A673 (cell line): Measurements from ENCODE around the gene CDK4. TPM values are rescaled to one million over a fixed set of nuclear protein-coding genes. Genes with fewer than 3 reads are reported as not detected.
"Not testable (repeated sequence)": the region's sequence is repeated elsewhere in the genome, so short reads cannot be mapped to it uniquely, and the experiment has no call there.

Experiments used
- BruUV-seq: library from RNA; stranded (reverse); fragments of 400-500 nt; replicated peaks from 2 replicates; lab custom pipeline; 2021; lab: Mats Ljungman, UMichigan
- CTCF ChIA-PET: fragments of 300-600 bp; sonication (Branson Sonifier 250); formaldehyde crosslinking; loops from one replicate; lab custom pipeline; 2022; ENCODE audit warnings: antibody characterized with exemption; lab: Charles Lee
- POLR2A ChIA-PET: fragments of 300-600 bp; sonication (Branson Sonifier 250); formaldehyde crosslinking; loops from one replicate; lab custom pipeline; 2022; ENCODE audit warnings: antibody characterized with exemption; ENCODE audit not compliant: low non-redundant PET; lab: Charles Lee
- DNase-seq: peaks from one replicate; pipeline ENCODE4 v3.0.0-alpha.2; 2015; ENCODE audit warnings: low spot score
- H3K27ac ChIP-seq: fragments of 200-600 bp; sonication (generic); 2 replicates; pipeline ENCODE4 v1.5.1; 2016; ENCODE audit warnings: mixed run types, low read depth, mild to moderate bottlenecking, mixed read lengths, antibody characterized with exemption, low read length; ENCODE audit not compliant: poor library complexity, severe bottlenecking
- H3K27me3 ChIP-seq: fragments of 200-600 bp; sonication (generic); replicated peaks from 2 replicates; pipeline ENCODE4 v1.6.1; 2017; ENCODE audit warnings: mixed run types, low read depth, mild to moderate bottlenecking, mixed read lengths, antibody characterized with exemption, low read length; ENCODE audit not compliant: insufficient read depth, poor library complexity
- H3K36me3 ChIP-seq: fragments of 200-600 bp; sonication (generic); 2 replicates; pipeline ENCODE4 v1.6.1; 2016; ENCODE audit warnings: mixed run types, mild to moderate bottlenecking, mixed read lengths, antibody characterized with exemption, low read length; ENCODE audit not compliant: insufficient read depth, poor library complexity, severe bottlenecking
- H3K4me1 ChIP-seq: fragments of 200-600 bp; sonication (generic); 2 replicates; pipeline ENCODE4 v1.6.1; 2017; ENCODE audit warnings: mixed run types, mild to moderate bottlenecking, mixed read lengths, antibody characterized with exemption, low read length; ENCODE audit not compliant: insufficient read depth, poor library complexity, severe bottlenecking
- H3K4me3 ChIP-seq: fragments of 200-600 bp; sonication (generic); 2 replicates; pipeline ENCODE4 v1.5.1; 2016; ENCODE audit warnings: low read depth, mixed run types, mild to moderate bottlenecking, mixed read lengths, low read length; ENCODE audit not compliant: poor library complexity, severe bottlenecking
- H3K9me3 ChIP-seq: fragments of 200-600 bp; sonication (generic); 2 replicates; pipeline ENCODE4 v1.6.1; 2016; ENCODE audit warnings: mixed run types, low read depth, mild to moderate bottlenecking, mixed read lengths, antibody characterized with exemption, low read length; ENCODE audit not compliant: poor library complexity, severe bottlenecking
- EZH2 ChIP-seq: fragments of 200-600 bp; sonication (generic); IDR thresholded peaks from 2 replicates; pipeline ENCODE4 v1.6.1; 2017; ENCODE audit warnings: borderline replicate concordance, low read depth, mild to moderate bottlenecking, mixed read lengths, antibody characterized with exemption, low read length; ENCODE audit not compliant: poor library complexity, severe bottlenecking
- intact Hi-C: fragments of 100-400 bp; cut with micrococcal nuclease; formaldehyde crosslinking; loops from one replicate; pipeline ENCODE4 v1.10.0; 2022; ENCODE audit not compliant: unreplicated experiment
- total RNA-seq: library from RNA; stranded (reverse); gene quantifications from 2 replicates; pipeline ENCODE4 v1.2.3, GENCODE V29; 2021
- TF ChIP-seq, protein P1 (sequence below): fragments of 300-800, 200-600 bp; sonication (generic); conservative IDR thresholded peaks from 2 replicates; pipeline ENCODE4 v1.5.1; 2017; ENCODE audit warnings: low read depth, mild to moderate bottlenecking, antibody characterized with exemption, low read length, moderate library complexity, mixed read lengths

The CDK4 gene
- total RNA-seq, 1 experiment from 2014 or later: 247 TPM

DNA sequence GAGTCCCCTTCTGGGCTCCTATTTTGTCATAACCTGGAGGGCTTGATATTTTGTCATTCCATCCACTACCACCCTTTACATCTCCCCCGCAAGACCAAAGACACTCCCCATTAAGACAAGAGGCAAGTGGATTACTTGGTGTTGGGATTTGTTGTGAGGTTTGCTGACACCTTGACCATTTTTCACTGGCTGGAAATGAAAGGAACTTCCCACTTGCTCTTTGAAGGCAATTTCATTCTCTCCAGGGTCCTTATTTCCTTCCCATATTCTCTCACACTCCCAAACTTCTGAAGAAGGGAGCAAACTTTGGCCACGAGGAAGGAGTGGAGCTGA, 28.5 kb downstream of the CDK4 start:
- POLR2A ChIA-PET: no interaction called here
- intact Hi-C loops: no loop called here

DNA sequence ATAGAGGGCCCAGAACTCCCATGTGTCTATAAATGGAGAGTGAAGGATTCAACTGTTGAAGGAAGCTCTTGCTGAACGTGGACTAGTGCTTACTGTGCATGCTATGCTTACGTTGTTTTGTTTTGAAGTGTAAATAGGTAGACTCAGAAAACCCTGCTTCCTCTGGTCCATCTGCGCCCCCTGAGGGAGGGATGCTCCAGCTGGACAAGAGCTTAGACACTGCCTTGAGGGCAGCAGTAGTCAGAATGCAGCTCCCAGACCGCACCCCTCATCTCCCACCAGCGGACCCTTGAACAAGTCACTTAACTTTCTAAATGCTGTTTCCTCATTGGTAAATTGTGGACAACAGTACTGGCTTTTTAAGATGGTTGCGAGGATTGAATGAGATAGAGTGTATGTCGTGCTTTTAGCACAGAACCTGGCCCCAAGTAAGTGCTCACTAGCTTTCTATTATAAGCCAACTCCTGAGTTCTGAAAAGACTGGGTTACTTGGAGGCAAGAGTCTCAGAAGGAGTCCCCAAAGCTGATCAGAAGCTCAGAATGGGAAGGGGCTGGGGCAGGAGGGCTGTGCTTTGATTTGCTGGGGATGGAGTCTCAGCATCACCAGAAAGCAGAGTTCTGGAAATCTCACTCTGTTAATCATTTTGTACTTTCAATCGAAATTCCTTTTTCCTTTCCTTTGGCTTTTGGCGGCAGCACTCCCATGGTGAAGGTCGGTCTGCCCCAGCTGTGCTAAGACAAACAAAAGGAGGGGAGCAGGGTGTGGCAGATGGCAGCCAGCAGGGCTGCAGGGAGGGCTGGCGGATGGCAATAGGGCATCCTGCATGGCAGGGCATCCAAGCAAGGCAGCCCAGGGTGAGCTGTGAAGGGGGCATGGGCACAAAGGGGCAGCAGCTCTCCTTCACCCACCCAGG, 29.1 kb downstream of the CDK4 start:
- no peak for DNase-seq
- CTCF ChIA-PET: no interaction called here
- POLR2A ChIA-PET: no interaction called here
- Histone ChIP-seq H3K9me3 (no peaks in the 10 kb centered on the region), H3K27ac (no peak overlapping the region), H3K27me3 (no peaks in the 10 kb centered on the region), H3K36me3 (peaks cover 14% of the 10 kb centered on the region), H3K4me3 (no peak overlapping the region), H3K4me1 (peaks cover 7% of the 10 kb centered on the region)
- BruUV-seq: no TSS peak
- intact Hi-C loops: no loop called here
- TF ChIP-seq, protein P1, sequence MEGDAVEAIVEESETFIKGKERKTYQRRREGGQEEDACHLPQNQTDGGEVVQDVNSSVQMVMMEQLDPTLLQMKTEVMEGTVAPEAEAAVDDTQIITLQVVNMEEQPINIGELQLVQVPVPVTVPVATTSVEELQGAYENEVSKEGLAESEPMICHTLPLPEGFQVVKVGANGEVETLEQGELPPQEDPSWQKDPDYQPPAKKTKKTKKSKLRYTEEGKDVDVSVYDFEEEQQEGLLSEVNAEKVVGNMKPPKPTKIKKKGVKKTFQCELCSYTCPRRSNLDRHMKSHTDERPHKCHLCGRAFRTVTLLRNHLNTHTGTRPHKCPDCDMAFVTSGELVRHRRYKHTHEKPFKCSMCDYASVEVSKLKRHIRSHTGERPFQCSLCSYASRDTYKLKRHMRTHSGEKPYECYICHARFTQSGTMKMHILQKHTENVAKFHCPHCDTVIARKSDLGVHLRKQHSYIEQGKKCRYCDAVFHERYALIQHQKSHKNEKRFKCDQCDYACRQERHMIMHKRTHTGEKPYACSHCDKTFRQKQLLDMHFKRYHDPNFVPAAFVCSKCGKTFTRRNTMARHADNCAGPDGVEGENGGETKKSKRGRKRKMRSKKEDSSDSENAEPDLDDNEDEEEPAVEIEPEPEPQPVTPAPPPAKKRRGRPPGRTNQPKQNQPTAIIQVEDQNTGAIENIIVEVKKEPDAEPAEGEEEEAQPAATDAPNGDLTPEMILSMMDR: no peak
- no peak for TF ChIP-seq EZH2

More for the DNA sequence above, 28.5 kb downstream of the CDK4 start:
- no peak overlapping the region for H3K4me3 ChIP-seq
- no peaks in the 10 kb centered on the region for H3K9me3 ChIP-seq
- no TSS peak for BruUV-seq
- TF ChIP-seq EZH2: no peak
- TF ChIP-seq, protein P1: no peak
- CTCF ChIA-PET: no interaction called here
- H3K27me3 ChIP-seq: no peaks in the 10 kb centered on the region
- H3K27ac ChIP-seq: no peak overlapping the region
- H3K4me1 ChIP-seq: peaks cover 7% of the 10 kb centered on the region
- no peak for DNase-seq
- H3K36me3 ChIP-seq: peaks cover 10% of the 10 kb centered on the region

DNA sequence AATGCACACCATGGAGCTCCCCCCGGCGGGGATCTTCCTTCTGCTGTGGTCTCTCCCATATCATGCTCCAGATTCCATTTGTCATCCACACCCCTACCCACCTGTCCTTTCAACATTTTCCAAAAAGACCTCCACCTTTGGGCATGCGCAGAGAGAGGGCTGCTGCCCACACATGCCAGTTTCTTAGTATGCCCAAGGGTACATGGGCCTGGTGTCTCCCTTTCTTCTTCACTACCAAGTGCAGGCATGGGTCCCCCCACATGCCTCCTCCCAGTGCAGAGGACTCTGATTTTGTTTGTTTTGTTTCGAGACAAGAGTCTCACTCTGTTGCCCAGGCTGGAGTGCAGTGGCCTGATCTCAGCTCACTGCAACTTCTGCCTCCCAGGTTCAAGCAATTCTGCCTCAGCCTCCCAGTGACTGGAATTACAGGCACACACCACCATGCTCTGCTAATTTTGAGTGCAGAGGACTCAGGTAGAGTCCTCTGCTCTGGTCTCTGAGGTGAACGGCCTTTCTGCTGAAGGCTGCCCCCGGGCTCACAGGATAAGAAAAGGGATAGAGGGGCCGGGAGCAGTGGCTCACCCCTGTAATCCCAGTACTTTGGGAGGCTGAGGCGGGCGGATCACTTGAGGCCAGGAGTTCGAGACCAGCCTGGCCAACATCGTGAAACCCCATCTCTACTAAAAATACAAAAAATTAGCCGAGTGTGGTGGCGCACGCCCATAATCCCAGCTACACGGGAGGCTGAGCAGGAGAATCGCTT, 30.1 kb downstream of the CDK4 start:
- H3K9me3 ChIP-seq, BruUV-seq, H3K4me1 ChIP-seq, CTCF ChIA-PET, DNase-seq, intact Hi-C loops, H3K27ac ChIP-seq, POLR2A ChIA-PET, H3K4me3 ChIP-seq, H3K27me3 ChIP-seq: not testable (repeated sequence)
- peaks cover 15% of the 10 kb centered on the region for H3K36me3 ChIP-seq
